IMR-90 (cell line): ENCODE results near the gene CYREN. TPM values are rescaled to one million over a fixed set of nuclear protein-coding genes. Genes with fewer than 3 reads are reported as not detected.

Experiments used
- ATAC-seq: fragments of 200-7000 bp; cut with Tn5 transposase; 2 replicates; pipeline ENCODE4 v1.9.1; 2020; ENCODE audit warnings: low read depth, mild to moderate bottlenecking, moderate library complexity
- BruUV-seq: library from RNA; stranded (reverse); fragments of 400-500 nt; replicated peaks from 2 replicates; lab custom pipeline; 2021; lab: Mats Ljungman, UMichigan
- CTCF ChIA-PET: fragments of 300-600 bp; formaldehyde crosslinking; extraction: SDS; loops from one replicate; lab custom pipeline; 2021; ENCODE audit warnings: antibody characterized with exemption; lab: Yijun Ruan, JAX
- POLR2A ChIA-PET: fragments of 300-600 bp; sonication (Branson Sonifier 250); formaldehyde crosslinking; loops from one replicate; lab custom pipeline; 2022; ENCODE audit warnings: antibody characterized with exemption; ENCODE audit not compliant: unreplicated experiment; lab: Charles Lee
- DNase-seq: peaks from one replicate; pipeline ENCODE4 v3.0.0; 2013
- H2AFZ ChIP-seq: replicated peaks from 2 replicates; pipeline ENCODE3; 2013; ENCODE audit warnings: low read length, mild to moderate bottlenecking; ENCODE audit not compliant: poor library complexity
- H2AK5ac ChIP-seq: 2 replicates; pipeline ENCODE4 v1.6.1; 2013; ENCODE audit warnings: low read depth, low read length, inconsistent platforms
- H2AK9ac ChIP-seq: replicated peaks from 2 replicates; pipeline ENCODE3; 2013; ENCODE audit warnings: mild to moderate bottlenecking, low read depth, low read length, moderate library complexity; ENCODE audit not compliant: poor library complexity
- H2BK120ac ChIP-seq: 2 replicates; pipeline ENCODE4 v1.6.1; 2013; ENCODE audit warnings: low read depth, low read length, inconsistent platforms
- H2BK15ac ChIP-seq: 3 replicates; pipeline ENCODE4 v1.6.1; 2013; ENCODE audit warnings: low read depth, low read length, inconsistent platforms
- H2BK20ac ChIP-seq: 2 replicates; pipeline ENCODE4 v1.6.1; 2013; ENCODE audit warnings: low read depth, mild to moderate bottlenecking, inconsistent platforms, low read length, moderate library complexity
- H2BK5ac ChIP-seq: 2 replicates; pipeline ENCODE4 v1.6.1; 2013; ENCODE audit warnings: mild to moderate bottlenecking, low read depth, low read length, inconsistent platforms; ENCODE audit not compliant: poor library complexity, severe bottlenecking
- H3K14ac ChIP-seq: replicated peaks from 2 replicates; pipeline ENCODE4 v1.6.1; 2013; ENCODE audit warnings: low read depth, low read length, inconsistent platforms
- H3K18ac ChIP-seq: 2 replicates; pipeline ENCODE4 v1.6.1; 2013; ENCODE audit warnings: low read depth, low read length, control low read depth
- H3K23ac ChIP-seq: 2 replicates; pipeline ENCODE4 v1.6.1; 2013; ENCODE audit warnings: low read depth, low read length, inconsistent platforms
- H3K27ac ChIP-seq: 2 replicates; pipeline ENCODE4 v1.5.1; 2013; ENCODE audit warnings: mild to moderate bottlenecking, control low read depth, low read length; ENCODE audit not compliant: insufficient read depth
- H3K27me3 ChIP-seq: 2 replicates; pipeline ENCODE4 v1.6.1; 2013; ENCODE audit warnings: low read length; ENCODE audit not compliant: control insufficient read depth, insufficient read depth
- H3K36me3 ChIP-seq: 2 replicates; pipeline ENCODE4 v1.6.1; 2013; ENCODE audit warnings: low read length, mixed read lengths; ENCODE audit not compliant: control insufficient read depth, insufficient read depth
- H3K4ac ChIP-seq: 2 replicates; pipeline ENCODE4 v1.6.1; 2013; ENCODE audit warnings: low read depth, low read length, inconsistent platforms
- H3K4me1 ChIP-seq: 2 replicates; pipeline ENCODE4 v1.6.1; 2013; ENCODE audit warnings: low read length, mixed read lengths; ENCODE audit not compliant: control insufficient read depth, insufficient read depth
- H3K4me2 ChIP-seq: 2 replicates; pipeline ENCODE4 v1.6.1; 2013; ENCODE audit warnings: low read depth, mild to moderate bottlenecking, control low read depth, low read length, moderate library complexity
- H3K4me3 ChIP-seq: 2 replicates; pipeline ENCODE4 v1.5.1; 2013; ENCODE audit warnings: low read depth, mild to moderate bottlenecking, control low read depth, low read length, moderate library complexity; ENCODE audit not compliant: insufficient read depth
- H3K56ac ChIP-seq: 2 replicates; pipeline ENCODE4 v1.6.1; 2013; ENCODE audit warnings: low read length, inconsistent platforms; ENCODE audit not compliant: insufficient read depth; ENCODE audit errors: extremely low read depth
- H3K79me1 ChIP-seq, 2 experiments: 2 replicates each; pipeline ENCODE4 v1.6.1; 2013; ENCODE audit warnings: low read length in 2 of 2, inconsistent platforms in 1 of 2, low read depth in 1 of 2
- H3K9ac ChIP-seq: 2 replicates; pipeline ENCODE4 v1.6.1; 2013; ENCODE audit warnings: low read depth, low read length, control low read depth
- H3K9me1 ChIP-seq: 2 replicates; pipeline ENCODE4 v1.6.1; 2013; ENCODE audit warnings: low read length, inconsistent platforms; ENCODE audit not compliant: insufficient read depth
- H3K9me3 ChIP-seq: 2 replicates; pipeline ENCODE4 v1.6.1; 2013; ENCODE audit warnings: low read length; ENCODE audit not compliant: control insufficient read depth, insufficient read depth
- H4K20me1 ChIP-seq: 2 replicates; pipeline ENCODE4 v1.6.1; 2013; ENCODE audit warnings: low read length, inconsistent platforms; ENCODE audit not compliant: insufficient read depth
- H4K5ac ChIP-seq: 2 replicates; pipeline ENCODE4 v1.6.1; 2013; ENCODE audit warnings: mild to moderate bottlenecking, low read depth, low read length, control low read depth
- H4K8ac ChIP-seq, 2 experiments: 2 replicates each; pipeline ENCODE4 v1.6.1; 2013; ENCODE audit warnings: low read depth in 2 of 2, low read length in 2 of 2, control low read depth in 1 of 2, inconsistent platforms in 1 of 2
- H4K91ac ChIP-seq: 2 replicates; pipeline ENCODE4 v1.6.1; 2013; ENCODE audit warnings: low read depth, low read length, inconsistent platforms; ENCODE audit not compliant: insufficient read depth
- CHD1 ChIP-seq: IDR thresholded peaks from 2 replicates; pipeline ENCODE4 v1.6.1; 2012; ENCODE audit warnings: low read depth, low read length, improper control_type of control experiment
- CTCF ChIP-seq: conservative IDR thresholded peaks from 2 replicates; pipeline ENCODE4 v1.5.1; 2012; ENCODE audit warnings: mild to moderate bottlenecking, low read depth, low read length, improper control_type of control experiment
- FOS ChIP-seq: fragments of 150-350 bp; IDR thresholded peaks from 2 replicates; pipeline ENCODE4 v1.6.1; 2016; ENCODE audit warnings: low read depth, low read length
- NFE2L2 ChIP-seq: fragments of 150-350 bp; IDR thresholded peaks from 2 replicates; pipeline ENCODE4 v1.6.1; 2016; ENCODE audit warnings: low read depth, mild to moderate bottlenecking, low read length
- RFX5 ChIP-seq: IDR thresholded peaks from 2 replicates; pipeline ENCODE4 v1.8.0; 2012; ENCODE audit warnings: low read depth, mild to moderate bottlenecking, low read length, moderate library complexity
- WGBS, 2 experiments: methylation state at CpG; one replicate each; pipeline versions ENCODE4 v1.1.5 to v1.1.7; 2013; ENCODE audit warnings: missing lambda C conversion rate in 2 of 2; ENCODE audit not compliant: insufficient read length in 1 of 2; ENCODE audit errors: extremely low coverage in 2 of 2; 5-methylcytosine and 5-hydroxymethylcytosine counted together
- dilution Hi-C: fragments of 300-500 bp; cut with HindIII; formaldehyde crosslinking; loops from one replicate; pipeline ENCODE4 v1.14.3; 2018; ENCODE audit warnings: low sequenced_read_pairs; ENCODE audit not compliant: unreplicated experiment
- in situ Hi-C: fragments of 300-500 bp; cut with MboI; formaldehyde crosslinking; loops from 3 replicates; pipeline ENCODE4 v1.14.3; 2019; ENCODE audit warnings: low sequenced_read_pairs, inconsistent platforms, mixed read lengths
- intact Hi-C: fragments of 100-400 bp; cut with micrococcal nuclease; formaldehyde crosslinking; loops from 2 replicates; pipeline ENCODE4 v1.10.0; 2022
- polyA plus RNA-seq, 3 experiments: library from polyadenylated mRNA; depleted of rRNA; stranded (reverse); fragments of >200 nt; gene quantifications; 2 replicates each; pipeline ENCODE4 v1.2.3, GENCODE V29; 2012; ENCODE audit warnings: low replicate concordance in 1 of 3
- total RNA-seq: library from RNA; depleted of rRNA; stranded (reverse); fragments of >200 nt; gene quantifications from 2 replicates; pipeline ENCODE4 v1.2.3, GENCODE V29; 2012

CYREN gene
- total and polyA plus RNA-seq, 2 of the 4 experiments (the other 2 are of a cell fraction) = 26.5 to 29.2 TPM

- no peaks in the 10 kb centered on the region for H3K79me1 ChIP-seq
- no peak overlapping the region for H3K18ac ChIP-seq
- ATAC-seq = no peak
- no peak overlapping the region for H2BK15ac ChIP-seq
- H2BK20ac ChIP-seq = no peak overlapping the region
- H4K20me1 ChIP-seq = no peaks in the 10 kb centered on the region
- 89% methylated on average over 5 of the region's 9 CpGs; no CpG with 5 or more reads in 1 of the 2 experiments for WGBS, 2 experiments
- dilution Hi-C loops (no loop called here), intact Hi-C loops (no loop called here), in situ Hi-C loops (no loop called here)
- H3K4me1 ChIP-seq = no peaks in the 10 kb centered on the region
- no peak overlapping the region for H4K91ac ChIP-seq
- 0 out of 2 replicates have a peak, but pooled peaks cover 2% of the 10 kb centered on the region for H3K36me3 ChIP-seq
- no TSS peak for BruUV-seq
- no peak overlapping the region for H4K8ac ChIP-seq
- no peak overlapping the region for H3K56ac ChIP-seq
- H3K4me2 ChIP-seq = no peak overlapping the region
- DNase-seq = no peak
- H3K9ac ChIP-seq = no peak overlapping the region
- no peak overlapping the region for H2AFZ ChIP-seq
- no peak overlapping the region for H3K4ac ChIP-seq
- no peak overlapping the region for H2AK9ac ChIP-seq
- TF ChIP-seq CHD1 (no peak), NFE2L2 (no peak), RFX5 (no peak), FOS (no peak), CTCF (no peak)
- no peak overlapping the region for H2BK120ac ChIP-seq
- no peak overlapping the region for H3K23ac ChIP-seq
- H2AK5ac ChIP-seq = no peak overlapping the region
- POLR2A ChIA-PET = no interaction called here
- no peak overlapping the region for H3K14ac ChIP-seq
- no peak overlapping the region for H4K5ac ChIP-seq
- H2BK5ac ChIP-seq = no peak overlapping the region
- H3K4me3 ChIP-seq = no peak overlapping the region
- H3K9me1 ChIP-seq = no peaks in the 10 kb centered on the region
- no peaks in the 10 kb centered on the region for H3K27me3 ChIP-seq
- no peak overlapping the region for H3K27ac ChIP-seq
- peaks cover 27% of the 10 kb centered on the region for H3K9me3 ChIP-seq
- CTCF ChIA-PET = no interaction called here
Observed at GRCh38 chr7:135177028-135177696, 6.7 kb upstream of the CYREN start.
